ENCODE results near the gene MACC1.
A peak's percentile ranks its signal among the peaks of the same experiment; 100 is the strongest.

Gene MACC1

DNA sequence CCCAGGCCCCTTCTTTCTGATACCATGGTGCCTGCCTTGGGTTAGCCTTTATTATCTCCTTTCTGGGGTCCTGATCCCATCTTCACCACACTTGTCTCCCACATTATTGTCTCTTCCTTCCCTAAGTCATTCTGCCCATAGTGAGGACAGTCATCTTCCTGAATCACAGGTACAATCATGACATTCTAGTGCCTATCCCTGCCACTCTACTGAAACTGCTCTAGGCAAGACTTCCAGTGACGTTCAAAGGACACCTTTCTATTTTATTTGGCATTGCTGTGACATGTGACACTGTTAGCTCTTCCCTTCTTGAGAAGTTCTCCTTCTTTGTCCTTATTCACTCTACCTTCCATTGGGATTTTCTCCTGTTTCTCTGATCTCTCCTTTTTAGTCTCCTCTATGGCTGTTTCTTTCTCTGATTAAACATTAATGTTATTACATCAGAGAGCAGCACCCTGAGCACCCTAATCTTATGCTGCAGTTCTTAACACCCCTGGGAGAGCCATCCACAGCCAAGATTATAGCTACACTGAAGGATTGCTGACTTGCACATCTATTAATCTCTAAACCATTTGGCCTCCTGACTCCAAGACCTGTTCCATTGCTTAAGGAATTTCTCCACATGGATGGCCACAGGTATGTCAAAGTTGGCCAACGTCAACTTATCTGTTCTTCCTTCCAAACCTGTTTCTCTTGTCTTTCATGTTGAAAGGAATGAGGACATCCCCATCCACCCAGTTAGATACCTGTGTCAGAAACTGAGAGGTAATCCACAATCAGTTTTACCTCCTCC is 10.9 kb downstream of the MACC1 start:
- DNase-seq, result no peak

DNA sequence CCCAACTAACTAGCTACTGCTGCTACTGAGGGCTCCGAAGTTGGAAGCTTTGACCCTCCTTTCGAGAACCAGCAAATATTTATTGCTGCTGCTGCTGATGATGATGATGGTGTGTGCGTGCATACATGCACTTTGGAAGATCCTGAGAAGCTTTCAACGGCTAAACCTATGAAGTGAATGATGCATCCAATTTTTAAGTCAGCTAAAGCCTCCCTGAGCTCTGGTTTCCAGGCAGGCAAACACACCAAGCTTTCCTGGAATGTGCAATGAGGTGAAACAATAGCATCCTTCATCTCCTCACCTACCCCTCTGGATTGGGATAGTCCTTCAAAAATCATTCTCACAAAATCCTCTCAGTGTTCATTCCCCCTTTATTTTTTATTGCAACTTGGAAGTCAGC is 13.9 kb downstream of the MACC1 start:
- DNase-seq, result no peak

DNA sequence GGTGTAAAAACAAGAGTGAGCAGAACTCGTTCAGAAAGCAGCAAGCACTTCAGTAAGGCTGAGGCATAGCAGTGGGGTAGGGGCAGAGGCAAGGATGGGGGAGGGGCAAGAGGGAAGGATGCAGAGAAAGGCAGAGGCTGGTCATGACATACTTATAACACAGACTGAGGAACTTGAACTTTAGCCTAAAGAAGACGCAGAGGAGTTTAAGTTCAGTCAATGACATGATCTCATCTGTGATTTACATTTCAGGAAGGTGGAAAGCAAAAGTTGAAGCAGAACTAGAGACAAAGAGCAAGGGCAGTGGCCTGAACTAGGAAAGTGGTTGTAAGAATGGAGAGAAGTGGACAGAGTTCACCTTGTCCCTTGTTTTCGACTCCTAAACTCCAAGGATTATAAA is 15.8 kb downstream of the MACC1 start:
- DNase-seq, result peak; percentile 37

DNA sequence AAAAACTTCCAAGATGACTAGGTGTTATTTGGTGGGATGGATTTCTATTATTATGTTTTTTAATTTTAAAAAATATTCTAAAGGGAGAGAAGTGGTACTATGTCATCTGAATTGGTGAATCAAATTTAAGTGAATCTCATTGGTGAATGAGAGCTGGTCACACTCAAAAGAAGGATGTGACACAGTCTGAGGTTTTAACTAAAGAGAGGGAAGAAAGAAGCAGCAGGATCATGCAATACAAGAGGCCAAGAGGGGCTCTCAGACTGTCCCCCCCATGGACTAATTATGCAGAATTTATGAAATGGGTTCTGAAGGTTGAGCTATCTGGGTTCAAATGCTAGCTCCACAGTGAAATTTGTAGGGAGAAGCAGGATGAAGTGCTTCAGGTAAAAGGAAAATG is 16.2 kb downstream of the MACC1 start:
- DNase-seq, result no peak

DNA sequence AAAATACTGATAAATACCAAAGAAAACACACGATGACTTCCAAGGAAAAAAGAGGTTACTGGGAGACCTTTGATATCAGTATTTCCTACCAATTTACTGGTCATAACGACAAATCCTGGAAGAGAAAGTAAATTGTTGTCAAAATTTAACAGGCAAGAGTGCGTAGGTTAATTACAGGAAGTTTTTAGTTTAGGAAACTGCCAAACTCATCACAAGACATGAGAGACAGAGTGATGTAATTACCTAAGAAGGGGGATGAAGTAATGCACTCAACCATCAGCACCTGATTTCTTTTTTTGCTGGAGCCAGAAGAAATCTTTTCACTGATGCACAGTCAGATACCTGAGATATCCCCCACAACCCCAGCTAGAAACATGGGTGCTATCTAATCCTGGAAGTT is 16.8 kb downstream of the MACC1 start:
- no peak for DNase-seq

DNA sequence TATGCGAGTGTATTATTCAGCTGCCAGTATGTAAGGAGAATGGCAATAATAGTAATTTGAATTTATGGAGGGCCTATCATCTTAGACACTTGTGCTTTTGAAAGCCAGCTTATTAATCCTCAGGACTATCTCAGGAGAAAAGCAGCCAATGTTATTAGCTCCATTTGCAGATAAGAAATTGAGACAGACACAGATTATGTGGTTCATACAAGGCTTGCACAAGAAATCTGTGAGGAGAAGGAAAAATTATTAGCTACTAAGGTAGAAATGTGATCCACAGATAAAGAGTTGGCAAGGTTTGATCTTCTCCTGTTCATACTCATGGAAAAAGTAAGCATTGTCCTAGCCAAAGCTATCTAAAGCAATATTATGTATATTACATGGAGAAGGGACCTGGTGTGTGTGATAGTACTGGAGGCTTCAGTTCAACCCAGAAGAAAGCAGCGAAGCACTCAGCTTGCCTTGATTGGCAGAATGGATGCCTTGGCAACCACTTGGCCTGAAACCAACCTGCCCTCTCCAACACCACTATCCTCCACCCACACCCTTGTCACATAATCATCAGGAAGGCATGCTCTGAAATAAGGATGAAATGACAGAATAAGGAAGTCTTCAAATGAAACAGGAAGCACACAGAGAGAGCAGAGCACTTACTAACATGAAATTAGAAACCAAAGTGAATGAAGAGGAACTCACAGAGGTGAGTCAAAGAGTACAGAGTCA is 18.0 kb downstream of the MACC1 start:
- peak; percentile 74 for DNase-seq

DNA sequence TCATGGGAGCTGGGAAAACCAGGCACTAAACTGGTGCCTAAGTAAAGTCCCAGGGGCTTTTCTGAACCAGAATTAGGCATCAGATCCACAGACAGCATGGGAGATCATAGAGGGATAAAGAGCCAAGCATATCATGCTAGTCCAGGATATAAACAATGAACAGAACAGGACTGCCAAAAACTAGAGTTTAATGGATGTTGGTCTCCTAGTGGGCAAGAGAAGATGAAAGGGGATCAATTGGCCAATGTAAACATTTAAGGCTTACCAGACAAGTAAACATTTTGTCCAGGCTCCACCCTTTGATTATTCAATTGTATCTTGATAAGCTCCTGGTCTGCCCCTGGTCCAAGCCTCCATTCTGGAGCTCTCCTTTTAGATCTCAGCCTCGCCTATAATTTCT is 18.9 kb downstream of the MACC1 start:
- no peak for DNase-seq

DNA sequence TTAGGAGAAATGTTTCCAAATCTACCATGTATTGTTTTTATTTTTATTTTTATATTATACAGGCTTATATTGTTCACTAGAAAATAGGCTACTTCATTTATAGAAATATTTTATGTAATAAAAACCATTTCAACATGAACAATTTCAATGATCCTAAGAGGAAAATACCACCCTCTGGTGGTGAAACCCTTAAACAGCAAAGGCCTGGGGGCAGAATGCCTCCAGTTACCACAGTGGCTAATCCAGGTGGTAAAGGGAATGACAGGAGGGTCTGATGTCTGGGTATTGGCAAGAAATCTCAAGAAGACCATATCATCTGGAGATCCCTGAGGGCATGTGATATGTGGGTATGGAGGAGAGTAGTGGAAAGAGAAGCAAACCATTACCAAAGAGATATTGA is 19.3 kb downstream of the MACC1 start:
- DNase-seq, result no peak

DNA sequence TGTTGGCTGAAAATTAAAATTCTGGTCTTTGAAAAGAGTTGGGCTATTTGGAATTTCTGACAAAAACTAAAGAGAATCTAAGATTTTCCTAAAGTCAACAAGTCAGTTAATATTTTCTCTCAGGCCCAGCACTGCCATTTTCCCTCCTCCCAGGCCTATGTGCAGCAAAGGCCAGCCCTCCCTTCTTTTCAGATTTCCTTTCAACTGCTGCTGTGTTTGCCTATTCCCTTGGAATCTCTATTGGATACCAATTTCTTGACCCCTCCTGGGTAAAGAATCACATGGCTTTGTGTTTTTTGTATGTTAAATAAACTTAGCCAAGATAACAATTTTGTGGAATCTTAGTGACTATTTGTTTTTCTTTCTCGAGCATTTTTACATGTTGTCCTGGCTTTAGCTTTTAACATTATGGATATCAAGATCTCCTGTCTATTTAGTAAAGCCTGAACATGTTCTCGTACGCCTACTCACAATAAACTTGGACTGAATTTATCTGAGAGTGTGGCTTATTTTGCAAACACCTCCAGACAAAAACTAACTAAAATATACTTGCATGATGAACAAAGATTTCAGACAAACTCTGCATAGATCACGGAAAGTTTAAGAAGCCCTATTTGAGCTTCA is 19.9 kb downstream of the MACC1 start:
- DNase-seq, result no peak

DNA sequence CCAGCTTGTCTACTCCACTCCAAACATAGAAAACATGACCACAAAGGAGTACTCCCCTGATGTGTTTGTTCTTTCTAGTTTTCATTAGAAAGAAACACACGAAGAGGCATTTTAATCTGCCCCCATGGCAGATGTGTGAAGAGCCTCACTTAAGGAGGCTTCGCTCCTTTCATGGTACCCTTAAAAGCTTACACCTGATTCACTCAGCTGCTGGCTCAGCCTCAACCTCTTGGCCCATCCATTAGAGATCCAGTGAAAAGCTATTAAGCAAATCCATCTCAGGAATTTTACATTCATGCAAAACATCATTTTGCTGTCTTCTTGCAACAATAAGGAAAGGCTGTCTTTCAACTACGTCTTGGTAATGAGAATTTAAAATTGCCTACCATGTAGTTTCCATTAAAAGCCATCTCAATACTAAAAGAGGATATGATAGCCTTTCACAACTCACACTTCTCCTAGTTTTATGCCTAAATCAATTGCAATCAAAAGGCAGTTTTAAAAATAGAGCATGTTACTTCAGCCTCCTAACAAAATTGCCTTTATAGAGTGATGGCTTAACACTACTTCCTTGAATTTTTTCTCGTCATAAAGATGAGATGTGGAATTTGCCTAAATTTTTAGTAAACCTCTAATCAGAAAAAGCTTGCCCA is 22.7 kb downstream of the MACC1 start:
- DNase-seq, result no peak

DNA sequence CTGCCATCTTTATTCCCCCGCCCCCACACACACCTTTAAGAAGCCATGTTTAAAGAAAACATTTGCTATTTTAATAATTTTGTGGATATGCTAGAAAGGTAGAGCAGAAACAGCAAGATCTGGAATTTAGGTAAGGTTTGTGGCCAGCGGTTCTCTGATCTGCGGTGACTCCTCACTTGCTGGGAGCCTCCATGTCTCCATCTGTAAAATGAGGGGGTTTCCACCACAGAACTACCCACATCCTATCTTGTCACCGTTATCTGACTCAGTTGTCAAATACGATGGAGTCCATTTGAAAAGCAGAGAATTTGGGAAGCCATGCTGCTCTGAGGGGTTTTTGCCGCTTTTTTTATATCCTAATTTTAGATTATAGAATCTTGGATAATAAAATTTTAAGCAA is 23.3 kb downstream of the MACC1 start:
- DNase-seq, result no peak

DNA sequence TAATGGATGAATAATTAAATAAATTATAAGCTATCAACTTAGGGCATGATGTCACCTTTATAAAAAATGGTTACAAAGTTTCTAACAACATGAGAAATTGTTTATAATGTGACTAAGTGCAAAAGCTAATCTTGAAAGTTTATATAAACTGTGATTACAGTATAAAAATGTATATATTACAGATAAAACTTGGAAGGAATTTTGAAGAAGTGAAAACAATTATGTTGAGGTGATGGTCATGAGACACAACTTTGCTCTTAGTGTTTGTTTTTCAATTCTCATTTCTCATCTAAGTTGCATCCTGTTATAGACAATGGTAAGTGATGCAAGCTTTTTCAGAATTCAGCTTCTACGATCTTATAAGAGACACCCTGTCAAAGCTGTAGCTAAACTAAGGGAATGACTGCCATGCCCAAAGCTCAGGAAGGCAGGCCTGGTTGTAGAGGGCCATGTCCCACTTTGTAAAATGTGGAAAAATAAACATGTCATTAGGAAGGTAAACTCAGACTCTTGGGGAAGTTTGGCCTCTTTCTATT is 23.9 kb downstream of the MACC1 start:
- no peak for DNase-seq

DNA sequence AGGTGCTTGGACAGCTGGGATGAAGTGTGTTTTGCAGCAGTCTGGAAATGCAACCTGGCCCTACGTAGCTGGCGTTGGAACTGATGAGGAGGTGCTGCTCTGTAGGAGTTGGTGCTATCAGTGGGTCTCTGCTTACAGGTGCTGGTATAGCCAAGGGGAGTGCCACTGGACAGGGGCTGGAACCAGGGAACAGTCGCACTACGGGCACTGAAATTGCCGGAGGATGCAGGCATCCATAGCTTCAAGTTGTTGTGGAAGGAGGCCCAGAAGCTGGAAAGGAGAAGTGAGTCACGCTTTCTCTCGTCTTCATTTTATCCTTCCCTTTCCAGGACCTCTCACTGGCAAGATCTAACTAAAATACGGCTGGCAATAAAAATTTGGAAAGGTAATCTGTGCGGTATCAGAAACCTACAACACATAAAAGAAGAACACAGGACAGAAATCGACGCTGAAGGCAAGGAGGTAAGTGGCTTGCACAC is 25.8 kb downstream of the MACC1 start:
- no peak for DNase-seq

DNA sequence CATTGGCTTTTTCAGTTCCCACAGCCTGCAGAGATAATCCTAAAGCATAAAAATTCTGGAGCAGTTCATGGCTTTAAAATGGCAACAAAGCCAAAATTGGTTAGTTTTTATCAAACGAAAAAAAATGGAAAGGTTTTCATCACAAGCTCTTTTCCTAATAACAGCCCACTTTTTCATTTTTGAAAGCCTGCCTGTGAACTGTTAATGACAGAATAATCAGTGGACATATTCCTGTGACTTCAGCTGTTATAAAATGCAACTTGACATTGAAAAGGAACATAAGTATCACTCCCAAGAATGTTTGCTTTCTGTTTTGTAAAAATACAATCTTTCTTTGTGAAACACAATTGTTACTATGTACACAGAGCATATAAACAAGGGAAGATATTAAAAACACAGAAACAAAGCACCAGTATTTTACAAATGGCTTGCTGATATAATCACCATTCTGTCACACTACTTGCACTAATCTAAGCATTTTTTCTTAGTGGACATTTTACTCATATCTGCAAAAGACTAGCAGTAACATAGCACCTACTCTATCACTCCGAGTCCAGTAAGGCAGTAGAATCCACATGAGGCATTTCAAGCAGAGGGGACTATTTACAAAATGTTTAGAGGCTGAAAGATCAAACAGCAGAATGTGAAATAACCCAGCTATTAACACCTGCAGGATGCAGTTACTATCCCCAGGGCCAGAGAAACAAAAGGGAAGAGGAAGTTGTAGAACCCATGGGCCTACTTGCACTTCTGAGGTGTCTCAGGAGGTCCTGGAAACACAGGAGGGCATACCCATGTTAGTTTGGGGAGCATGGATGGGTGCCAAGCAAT is 26.4 kb downstream of the MACC1 start:
- no peak for DNase-seq

DNA sequence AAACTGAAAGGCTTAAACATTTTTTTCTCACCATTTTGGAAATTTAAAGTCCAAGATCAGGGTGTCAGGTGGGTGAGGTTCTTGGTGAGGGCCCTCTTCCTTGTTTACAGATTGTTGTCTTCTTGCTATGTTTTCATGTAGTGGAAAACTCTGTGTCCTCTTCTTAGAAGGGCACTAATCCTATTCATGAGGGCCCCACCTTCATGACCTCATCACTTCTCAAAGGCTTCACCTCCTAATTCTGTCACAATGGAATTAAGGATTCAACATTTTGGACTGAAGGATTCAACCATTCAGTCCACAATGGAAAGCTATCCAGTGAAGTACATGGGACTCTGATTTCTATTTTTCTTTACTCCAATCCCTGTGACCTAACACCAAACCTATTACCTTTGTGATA is 27.3 kb downstream of the MACC1 start:
- no peak for DNase-seq

DNA sequence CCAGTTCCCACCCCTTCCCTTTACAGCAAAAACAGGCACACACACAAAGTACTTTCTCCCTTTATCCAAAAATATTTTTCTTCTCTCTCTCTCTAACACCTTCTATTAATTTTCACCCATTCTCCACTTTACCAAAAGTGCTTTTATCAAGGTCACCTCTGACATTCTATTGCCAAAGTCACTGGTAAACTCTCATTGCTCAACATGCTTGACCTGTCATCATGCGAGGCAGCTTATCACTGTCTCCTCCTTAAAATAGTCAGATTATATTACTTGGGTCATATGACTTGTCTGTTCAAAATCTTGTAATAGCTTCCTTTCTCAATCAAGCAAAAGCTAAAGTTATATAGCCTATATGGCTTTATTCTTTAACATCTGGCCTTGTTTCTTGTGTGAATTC is 28.6 kb downstream of the MACC1 start:
- no peak for DNase-seq

DNA sequence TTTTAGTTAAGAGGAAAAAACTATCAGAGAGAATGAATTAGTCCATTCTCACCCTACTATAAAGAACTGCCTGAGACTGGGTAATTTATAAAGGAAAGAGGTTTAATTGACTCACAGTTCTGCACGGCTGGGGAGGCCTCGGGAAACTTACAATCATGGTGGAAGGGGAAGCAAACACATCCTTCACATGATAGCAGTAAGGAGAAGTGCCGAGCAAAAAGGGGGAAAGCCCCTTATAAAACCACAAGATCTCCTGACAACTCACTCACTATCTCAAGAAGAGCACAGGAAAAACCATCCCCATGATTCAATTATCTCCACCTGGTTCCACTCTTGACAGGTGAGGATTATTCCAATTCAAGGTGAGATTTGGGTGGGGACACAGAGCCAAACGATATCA is 29.3 kb downstream of the MACC1 start:
- DNase-seq, result peak; percentile 2

DNA sequence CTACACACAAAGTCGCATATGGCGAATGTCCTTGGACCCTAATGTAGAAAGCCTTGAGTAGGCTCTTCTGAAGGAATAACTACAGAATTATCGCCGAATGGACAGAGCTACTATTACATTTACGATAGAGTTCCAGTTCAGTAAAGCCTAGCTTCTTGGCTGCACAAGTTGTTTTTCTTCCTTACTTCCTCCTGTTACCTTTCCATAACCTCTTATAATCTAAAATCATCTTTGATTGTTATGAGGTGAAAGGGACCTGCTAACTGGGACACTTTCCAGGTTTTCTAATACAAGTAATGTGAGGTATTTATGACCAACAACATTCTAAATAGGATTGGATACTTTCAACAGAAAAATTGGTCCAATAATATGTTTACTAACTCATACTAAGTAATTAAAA is 31.2 kb downstream of the MACC1 start:
- no peak for DNase-seq

DNA sequence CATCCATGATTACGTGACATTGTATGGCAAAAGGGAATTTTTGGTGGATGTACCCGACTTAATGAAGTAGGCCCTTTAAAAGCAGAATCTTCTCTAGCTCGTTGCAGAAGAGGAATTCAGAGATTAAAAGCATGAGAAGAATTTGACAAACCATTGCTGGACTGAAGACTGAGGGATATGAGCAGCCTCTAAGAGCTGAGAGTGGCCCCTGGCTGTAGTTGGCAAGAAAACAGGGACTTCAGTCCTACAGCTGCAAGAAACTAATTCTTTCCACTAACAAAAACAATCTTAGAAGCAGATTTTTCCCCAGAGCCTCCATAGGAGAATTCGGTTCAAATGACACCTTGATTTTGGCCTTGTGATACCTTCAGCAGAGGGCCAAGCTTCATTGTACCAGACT is 34.1 kb downstream of the MACC1 start:
- no peak for DNase-seq

DNA sequence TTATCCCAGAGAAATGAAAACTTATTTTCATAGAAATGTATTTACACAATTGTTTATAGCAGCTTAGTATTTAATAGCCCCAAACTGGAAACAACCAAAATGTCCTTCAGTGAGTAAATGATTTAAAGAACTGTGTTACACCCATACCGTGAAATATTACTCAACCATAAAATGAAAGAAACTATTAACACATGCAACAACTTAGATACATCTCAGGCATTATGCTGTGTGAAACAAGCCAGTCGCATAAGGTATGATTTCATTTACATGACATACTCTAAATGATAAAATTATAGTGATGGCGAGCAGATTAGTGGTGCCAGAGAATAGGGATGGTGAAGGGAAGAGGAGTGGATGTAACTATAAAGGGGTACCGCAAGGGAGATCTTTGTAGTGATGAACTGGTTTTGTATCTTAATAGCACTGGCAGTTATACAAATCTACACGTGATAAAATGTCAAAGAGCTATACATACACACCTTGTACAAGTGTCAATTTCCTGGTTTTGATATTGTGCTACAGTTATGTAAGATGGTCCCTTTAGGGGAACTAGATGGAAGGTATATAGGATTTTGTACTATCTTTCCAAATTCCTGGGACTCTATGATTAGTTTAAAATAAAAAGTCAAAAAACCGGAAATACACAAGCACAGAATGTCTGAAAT is 40.5 kb downstream of the MACC1 start:
- DNase-seq, result no peak

DNA sequence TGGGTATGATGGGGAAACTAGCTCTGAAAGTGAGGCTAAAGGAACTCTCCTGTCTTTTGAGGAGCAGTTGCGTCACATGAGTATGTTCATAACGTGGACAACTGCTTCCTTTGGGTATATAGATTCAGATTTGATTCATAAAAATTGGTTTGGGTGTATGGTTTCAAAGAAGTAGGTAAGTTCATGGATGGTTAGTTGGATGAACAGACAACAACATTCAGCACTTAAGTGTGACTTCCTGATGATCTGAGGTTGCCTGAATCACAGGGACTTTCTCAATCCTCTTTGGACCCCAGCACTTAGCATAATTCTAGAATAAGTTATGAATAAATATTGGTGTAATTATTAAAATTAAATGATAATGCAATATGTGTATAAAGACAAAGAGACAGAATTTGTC is 43.4 kb downstream of the MACC1 start:
- no peak for DNase-seq

Measured in CD4-positive, alpha-beta T cell treated with Interferon gamma for 1 hour (primary cell).